ENCODE results near the gene NAB1.
"Not testable (repeated sequence)": the region's sequence is repeated elsewhere in the genome, so short reads cannot be mapped to it uniquely, and the experiment has no call there.

NAB1 gene

GRCh38 chr2:190674966-190675650 lies 26.2 kb downstream of the NAB1 start:
- DNase-seq = no peak

- no peak for DNase-seq
Measured at GRCh38 chr2:190677255-190677654, 28.4 kb downstream of the NAB1 start.

- DNase-seq = no peak
Measured at GRCh38 chr2:190678444-190679162, 29.7 kb downstream of the NAB1 start.

- DNase-seq = no peak
Measured at GRCh38 chr2:190679391-190679790, 30.5 kb downstream of the NAB1 start.

- DNase-seq = no peak
Measured at GRCh38 chr2:190679813-190680591, 31.1 kb downstream of the NAB1 start.

- no peak for DNase-seq
Measured at GRCh38 chr2:190682168-190682567, 33.3 kb downstream of the NAB1 start.

GRCh38 chr2:190683802-190684201 lies 34.9 kb downstream of the NAB1 start:
- no peak for DNase-seq

GRCh38 chr2:190684931-190685330 lies 36.0 kb downstream of the NAB1 start:
- DNase-seq = no peak

- DNase-seq = no peak
Measured at GRCh38 chr2:190685333-190685732, 36.5 kb downstream of the NAB1 start.

- no peak for DNase-seq
Measured at GRCh38 chr2:190693533-190694232, 44.8 kb downstream of the NAB1 start.

GRCh38 chr2:190694479-190694878 lies 45.6 kb downstream of the NAB1 start:
- DNase-seq = no peak

- no peak for DNase-seq
Measured at GRCh38 chr2:190695739-190696138, 46.9 kb downstream of the NAB1 start.

- DNase-seq = no peak
Measured at GRCh38 chr2:190696792-190697398, 48.0 kb downstream of the NAB1 start.

- DNase-seq = no peak
Measured at GRCh38 chr2:190697421-190697820, 48.5 kb downstream of the NAB1 start.

- no peak for DNase-seq
Measured at GRCh38 chr2:190698895-190699294, 50.0 kb downstream of the NAB1 start.

GRCh38 chr2:190701586-190701985 lies 52.7 kb downstream of the NAB1 start:
- DNase-seq = no peak

GRCh38 chr2:190705280-190705679 lies 56.4 kb downstream of the NAB1 start:
- no peak for DNase-seq

- DNase-seq = no peak
Measured at GRCh38 chr2:190707726-190708125, 58.8 kb downstream of the NAB1 start.

GRCh38 chr2:190708650-190709049 lies 59.8 kb downstream of the NAB1 start:
- DNase-seq = not testable (repeated sequence)

- no peak for DNase-seq
Measured at GRCh38 chr2:190711069-190711468, 62.2 kb downstream of the NAB1 start.

GRCh38 chr2:190713471-190713870 lies 64.6 kb downstream of the NAB1 start:
- DNase-seq = no peak

- no peak for DNase-seq
Measured at GRCh38 chr2:190714958-190715357, 66.1 kb downstream of the NAB1 start.
